AG20443 (cell line): ENCODE data around the gene GOLGA8B.
"Not testable (repeated sequence)": the region's sequence is repeated elsewhere in the genome, so short reads cannot be mapped to it uniquely, and the experiment has no call there.

Source experiments
- DNase-seq: peaks from one replicate; pipeline ENCODE4 v3.0.0; 2012; ENCODE audit warnings: low spot score, mixed read lengths

Gene GOLGA8B

GRCh38 chr15:34597316-34597715, 13.9 kb upstream of the GOLGA8B start:
- no peak for DNase-seq

DNA sequence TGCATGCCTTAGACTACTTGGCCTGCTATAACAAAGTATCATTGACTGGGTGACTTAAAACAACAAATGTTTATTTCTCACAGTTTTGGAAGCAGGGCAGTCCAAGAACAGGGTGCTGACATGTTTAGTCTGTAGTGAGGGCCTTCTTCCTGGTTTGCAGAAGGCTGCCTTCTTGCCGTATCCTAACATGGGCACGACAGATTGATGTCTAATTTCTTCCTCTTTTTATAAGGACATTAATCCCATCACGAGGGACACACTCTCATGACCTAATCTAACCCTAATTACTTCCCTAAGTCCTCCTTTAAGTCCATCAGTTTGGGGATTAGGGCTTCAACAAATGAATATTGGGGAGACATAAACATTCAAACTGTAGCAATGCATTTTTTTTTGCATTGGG, 10.9 kb upstream of the GOLGA8B start:
- DNase-seq, result no peak

GRCh38 chr15:34591306-34591705, 7.9 kb upstream of the GOLGA8B start:
- DNase-seq, result no peak

DNA sequence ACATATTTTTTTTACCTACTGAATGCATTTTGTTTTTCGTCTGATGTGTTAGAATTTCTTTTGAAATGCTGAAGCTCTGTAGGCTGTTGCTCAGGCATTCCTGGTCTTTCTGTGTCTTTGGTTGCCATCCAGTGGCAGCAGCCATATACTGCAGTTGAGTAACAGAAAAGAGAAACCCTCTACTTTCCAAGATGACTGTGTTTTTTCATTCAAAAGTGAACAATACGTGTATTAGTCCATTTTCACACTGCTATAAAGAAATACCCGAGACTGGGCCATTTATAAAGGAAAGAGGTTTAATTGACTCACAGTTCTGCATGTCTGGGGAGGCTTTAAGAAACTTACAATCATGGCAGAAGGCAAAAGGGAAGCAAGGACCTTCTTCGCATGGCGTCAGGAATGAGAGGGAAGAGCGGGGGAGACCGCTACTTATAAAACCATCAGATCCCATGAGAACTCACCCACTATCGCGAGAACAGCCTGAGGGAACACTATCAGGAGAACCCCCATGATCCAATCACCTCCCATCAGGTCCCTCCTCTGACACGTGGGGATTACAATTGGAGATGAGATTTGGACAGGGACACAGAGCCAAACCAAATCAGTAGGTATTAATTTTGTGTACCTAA, 4.7 kb upstream of the GOLGA8B start:
- DNase-seq, result peak; percentile 72

DNA sequence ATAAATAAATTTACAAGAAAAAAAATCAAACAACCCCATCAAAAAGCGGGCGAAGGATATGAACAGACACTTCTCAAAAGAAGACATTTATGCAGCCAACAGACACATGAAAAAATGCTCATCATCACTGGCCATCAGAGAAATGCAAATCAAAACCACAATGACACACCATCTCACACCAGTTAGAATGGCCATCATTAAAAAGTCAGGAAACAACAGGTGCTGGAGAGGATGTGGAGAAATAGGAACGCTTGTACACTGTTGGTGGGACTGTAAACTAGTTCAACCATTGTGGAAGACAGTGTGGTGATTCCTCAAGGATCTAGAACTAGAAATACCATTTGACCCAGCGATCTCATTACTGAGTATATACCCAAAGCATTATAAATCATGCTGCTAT, 2.5 kb upstream of the GOLGA8B start:
- DNase-seq, result not testable (repeated sequence)

GRCh38 chr15:34584996-34585395, 1.5 kb upstream of the GOLGA8B start:
- DNase-seq, result no peak

GRCh38 chr15:34584330-34584668, 848 bp upstream of the GOLGA8B start:
- no peak for DNase-seq

- DNase-seq, result peak; percentile 70
These were observed 735 bp downstream of the GOLGA8B start for GRCh38 chr15:34582461-34583371.

- not testable (repeated sequence) for DNase-seq
These were observed 1.6 kb downstream of the GOLGA8B start for GRCh38 chr15:34581687-34582460.

GRCh38 chr15:34581043-34581365, 2.4 kb downstream of the GOLGA8B start:
- DNase-seq, result no peak

- not testable (repeated sequence) for DNase-seq
These were observed 3.0 kb downstream of the GOLGA8B start for GRCh38 chr15:34580251-34581042.

GRCh38 chr15:34578283-34578674, 5.2 kb downstream of the GOLGA8B start:
- no peak for DNase-seq

DNA sequence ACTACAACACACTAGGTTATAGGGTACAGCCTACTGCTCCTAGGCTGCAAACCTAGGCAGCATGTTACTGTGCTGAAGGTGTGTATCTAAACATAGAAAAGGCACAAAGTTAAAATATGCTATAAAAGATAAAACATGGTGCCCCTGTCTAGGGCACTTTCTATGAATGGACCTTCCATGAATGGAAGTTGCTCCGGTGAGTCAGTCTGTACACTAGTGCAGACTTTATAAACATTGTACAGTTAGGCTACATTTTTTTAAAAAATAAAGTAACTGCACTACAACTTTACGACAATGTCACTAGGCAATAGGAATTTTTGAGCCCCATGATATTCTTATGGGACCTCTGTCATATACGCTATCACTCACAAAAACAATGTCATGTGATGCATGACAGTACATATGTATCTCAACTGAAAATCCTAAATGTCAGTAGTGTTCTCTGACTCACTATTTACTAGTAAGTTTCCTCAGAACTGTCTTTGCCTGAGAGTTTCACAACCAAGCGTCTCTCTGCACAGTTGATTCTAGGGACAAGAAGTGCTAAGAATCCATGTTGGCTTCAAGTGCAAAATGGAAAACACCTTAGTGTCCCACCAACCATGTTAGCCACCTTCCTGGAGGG, 5.7 kb downstream of the GOLGA8B start:
- not testable (repeated sequence) for DNase-seq

GRCh38 chr15:34575035-34575434, 8.4 kb downstream of the GOLGA8B start:
- not testable (repeated sequence) for DNase-seq

DNA sequence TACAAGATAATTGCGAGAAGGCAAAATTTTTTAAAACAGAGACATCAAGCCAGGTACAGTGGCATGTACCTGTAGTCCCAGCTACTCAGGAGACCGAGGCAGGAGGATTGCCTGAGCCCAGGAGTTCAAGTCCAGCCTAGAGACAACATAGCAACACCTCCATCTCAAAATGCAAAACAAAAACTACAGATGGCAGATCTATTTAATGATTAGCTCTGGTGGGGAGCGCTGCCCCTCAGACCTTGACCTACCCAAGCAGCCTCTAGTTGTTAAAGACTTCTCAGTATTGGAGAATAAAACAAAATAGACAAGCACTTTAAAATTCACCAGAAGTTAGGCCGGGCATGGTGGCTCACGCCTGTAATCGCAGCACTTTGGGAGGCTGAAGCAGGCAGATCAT, 10.5 kb downstream of the GOLGA8B start:
- DNase-seq, result not testable (repeated sequence)

GRCh38 chr15:34572019-34572641, 11.3 kb downstream of the GOLGA8B start:
- not testable (repeated sequence) for DNase-seq

GRCh38 chr15:34569670-34570396, 13.6 kb downstream of the GOLGA8B start:
- DNase-seq, result not testable (repeated sequence)

DNA sequence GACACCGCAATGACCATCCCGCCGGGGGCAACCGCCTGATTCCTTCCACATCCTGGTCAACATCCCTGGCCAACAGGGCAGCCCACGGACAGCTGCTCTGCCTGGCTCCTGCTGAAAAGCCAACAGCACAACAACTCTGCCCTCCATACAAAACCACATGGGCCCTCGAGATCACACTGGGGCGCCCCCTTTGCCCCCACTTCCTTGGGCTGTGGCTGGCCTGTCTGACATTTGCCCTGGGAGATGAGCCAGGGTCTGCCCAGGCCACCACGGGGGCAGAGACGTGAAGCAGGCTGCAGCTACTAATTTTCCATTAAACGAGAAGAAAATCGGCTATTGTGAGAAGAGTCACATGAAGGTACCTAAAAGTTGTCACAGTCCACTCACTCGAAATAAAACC, 16.3 kb downstream of the GOLGA8B start:
- not testable (repeated sequence) for DNase-seq

- DNase-seq, result not testable (repeated sequence)
These were observed 18.7 kb downstream of the GOLGA8B start for GRCh38 chr15:34564711-34565110.

- DNase-seq, result not testable (repeated sequence)
These were observed 22.6 kb downstream of the GOLGA8B start for GRCh38 chr15:34560814-34561213.
